ENCODE results near the gene TLK1.
A peak's percentile ranks its signal among the peaks of the same experiment; 100 is the strongest.

Gene TLK1

GRCh38 chr2:170973225-170973491, 187.5 kb downstream of the TLK1 start:
- Histone ChIP-seq H3K79me2 (ENCODE audit: control insufficient read depth, insufficient read depth, low read length, poor library complexity) (no peaks in the 10 kb centered on the region), H2BK120ac (ENCODE audit: insufficient read depth, low read length, poor library complexity) (no peak overlapping the region), H3K4me2 (ENCODE audit: low read length) (peak overlapping the region; percentile 89), H2AK5ac (ENCODE audit: low read length) (no peak overlapping the region), H2BK5ac (ENCODE audit: low read depth, low read length, poor library complexity) (no peak overlapping the region), H3K23ac (ENCODE audit: low read length) (no peak overlapping the region), H3K9me3 (ENCODE audit: insufficient read depth, low read depth, low read length) (no peaks in the 10 kb centered on the region), H3K4ac (ENCODE audit: low read depth, low read length) (no peak overlapping the region), H3K9ac (ENCODE audit: low read length) (peak overlapping the region; percentile 3), H3K18ac (ENCODE audit: low read length) (no peak overlapping the region), H3K4me3 (ENCODE audit: low read depth, low read length) (no peak overlapping the region), H3K27me3 (ENCODE audit: insufficient read depth, low read length) (no peaks in the 10 kb centered on the region), H4K8ac (ENCODE audit: low read depth, low read length) (no peak overlapping the region), H3K27ac (ENCODE audit: low read depth, low read length) (no peak overlapping the region), H3K14ac (ENCODE audit: low read length) (no peak overlapping the region), H4K91ac (ENCODE audit: low read depth, low read length) (no peak overlapping the region), H2AFZ (ENCODE audit: insufficient read depth, low read length, poor library complexity) (peak overlapping the region; percentile 20), H3K4me1 (ENCODE audit: control insufficient read depth in 1 of 2, insufficient read depth in 2 of 2, low read length in 2 of 2) (peaks cover 13 to 16% of the 10 kb centered on the region in 2 experiments), H3K36me3 (ENCODE audit: control insufficient read depth in 1 of 2, insufficient read depth in 2 of 2, low read length in 2 of 2) (peaks cover 3 to 9% of the 10 kb centered on the region in 2 experiments), H4K12ac (ENCODE audit: low read depth, low read length) (no peak overlapping the region), H3K79me1 (ENCODE audit: low read length) (peaks cover 6% of the 10 kb centered on the region), H2BK12ac (ENCODE audit: low read length) (no peak overlapping the region)
- WGBS (ENCODE audit: extremely low coverage, insufficient coverage, insufficient read length), result no CpG with 5 or more reads among the region's 12 CpGs
- no peak for DNase-seq

- no peak overlapping the region for H4K91ac ChIP-seq (ENCODE audit: low read depth, low read length)
- WGBS (ENCODE audit: extremely low coverage, insufficient coverage, insufficient read length), result no CpG with 5 or more reads among the region's 20 CpGs
- no peak for DNase-seq
- no peak overlapping the region for H2BK120ac ChIP-seq (ENCODE audit: insufficient read depth, low read length, poor library complexity)
- H4K8ac ChIP-seq (ENCODE audit: low read depth, low read length), result no peak overlapping the region
- no peak overlapping the region for H3K27ac ChIP-seq (ENCODE audit: low read depth, low read length)
- H3K4ac ChIP-seq (ENCODE audit: low read depth, low read length), result no peak overlapping the region
- H4K12ac ChIP-seq (ENCODE audit: low read depth, low read length), result no peak overlapping the region
- H3K18ac ChIP-seq (ENCODE audit: low read length), result no peak overlapping the region
- H3K79me2 ChIP-seq (ENCODE audit: control insufficient read depth, insufficient read depth, low read length, poor library complexity), result no peaks in the 10 kb centered on the region
- no peak overlapping the region for H2AFZ ChIP-seq (ENCODE audit: insufficient read depth, low read length, poor library complexity)
- H3K9ac ChIP-seq (ENCODE audit: low read length), result no peak overlapping the region
- H2BK12ac ChIP-seq (ENCODE audit: low read length), result no peak overlapping the region
- H3K36me3 ChIP-seq (ENCODE audit: control insufficient read depth in 1 of 2, insufficient read depth in 2 of 2, low read length in 2 of 2), result peaks cover 8 to 14% of the 10 kb centered on the region in 2 experiments
- no peak overlapping the region for H3K4me2 ChIP-seq (ENCODE audit: low read length)
- no peak overlapping the region for H3K4me3 ChIP-seq (ENCODE audit: low read depth, low read length)
- no peak overlapping the region for H3K23ac ChIP-seq (ENCODE audit: low read length)
- H3K14ac ChIP-seq (ENCODE audit: low read length), result no peak overlapping the region
- H3K27me3 ChIP-seq (ENCODE audit: insufficient read depth, low read length), result no peaks in the 10 kb centered on the region
- H2BK5ac ChIP-seq (ENCODE audit: low read depth, low read length, poor library complexity), result no peak overlapping the region
- no peaks in the 10 kb centered on the region for H3K9me3 ChIP-seq (ENCODE audit: insufficient read depth, low read depth, low read length)
- peaks cover 13 to 16% of the 10 kb centered on the region in 2 experiments for H3K4me1 ChIP-seq (ENCODE audit: control insufficient read depth in 1 of 2, insufficient read depth in 2 of 2, low read length in 2 of 2)
- H3K79me1 ChIP-seq (ENCODE audit: low read length), result peaks cover 6% of the 10 kb centered on the region
- peak overlapping the region; percentile 61 for H2AK5ac ChIP-seq (ENCODE audit: low read length)
Measured at GRCh38 chr2:170972296-170973224, 188.1 kb downstream of the TLK1 start.

DNA sequence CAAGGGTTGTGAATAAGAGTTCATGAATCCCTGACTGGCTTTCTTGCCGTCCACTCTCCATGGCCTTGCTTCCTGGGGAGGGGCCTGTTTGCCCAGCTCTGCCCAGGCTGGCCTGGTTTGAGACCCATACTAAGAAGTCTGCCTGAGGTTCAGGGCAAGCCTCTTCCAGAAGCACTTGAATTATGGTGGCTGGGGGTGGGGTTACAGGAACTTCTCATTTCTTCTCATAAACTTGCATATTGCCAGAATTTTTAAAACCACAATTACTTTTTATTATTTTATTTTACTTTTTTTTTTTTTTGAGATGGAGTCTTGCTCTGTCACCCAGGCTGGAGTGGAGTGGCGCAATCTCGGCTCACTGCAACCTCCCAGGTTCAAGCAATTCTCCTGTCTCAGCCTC, 189.6 kb downstream of the TLK1 start:
- Histone ChIP-seq H3K79me2 (ENCODE audit: control insufficient read depth, insufficient read depth, low read length, poor library complexity) (no peaks in the 10 kb centered on the region), H3K18ac (ENCODE audit: low read length) (no peak overlapping the region), H3K27me3 (ENCODE audit: insufficient read depth, low read length) (no peaks in the 10 kb centered on the region), H3K9me3 (ENCODE audit: insufficient read depth, low read depth, low read length) (no peaks in the 10 kb centered on the region), H4K8ac (ENCODE audit: low read depth, low read length) (no peak overlapping the region), H2BK12ac (ENCODE audit: low read length) (no peak overlapping the region), H3K79me1 (ENCODE audit: low read length) (peaks cover 6% of the 10 kb centered on the region), H2BK5ac (ENCODE audit: low read depth, low read length, poor library complexity) (no peak overlapping the region), H2BK120ac (ENCODE audit: insufficient read depth, low read length, poor library complexity) (no peak overlapping the region), H3K23ac (ENCODE audit: low read length) (no peak overlapping the region), H3K27ac (ENCODE audit: low read depth, low read length) (no peak overlapping the region), H2AFZ (ENCODE audit: insufficient read depth, low read length, poor library complexity) (no peak overlapping the region), H3K14ac (ENCODE audit: low read length) (no peak overlapping the region), H4K12ac (ENCODE audit: low read depth, low read length) (no peak overlapping the region), H3K4me1 (ENCODE audit: control insufficient read depth in 1 of 2, insufficient read depth in 2 of 2, low read length in 2 of 2) (peaks cover 13 to 16% of the 10 kb centered on the region in 2 experiments), H3K4me3 (ENCODE audit: low read depth, low read length) (no peak overlapping the region), H3K4ac (ENCODE audit: low read depth, low read length) (no peak overlapping the region), H4K91ac (ENCODE audit: low read depth, low read length) (no peak overlapping the region), H3K4me2 (ENCODE audit: low read length) (no peak overlapping the region), H2AK5ac (ENCODE audit: low read length) (no peak overlapping the region), H3K36me3 (ENCODE audit: control insufficient read depth in 1 of 2, insufficient read depth in 2 of 2, low read length in 2 of 2) (peaks cover 14 to 24% of the 10 kb centered on the region in 2 experiments), H3K9ac (ENCODE audit: low read length) (no peak overlapping the region)
- WGBS (ENCODE audit: extremely low coverage, insufficient coverage, insufficient read length), result no CpG with 5 or more reads among the region's 3 CpGs
- no peak for DNase-seq

DNA sequence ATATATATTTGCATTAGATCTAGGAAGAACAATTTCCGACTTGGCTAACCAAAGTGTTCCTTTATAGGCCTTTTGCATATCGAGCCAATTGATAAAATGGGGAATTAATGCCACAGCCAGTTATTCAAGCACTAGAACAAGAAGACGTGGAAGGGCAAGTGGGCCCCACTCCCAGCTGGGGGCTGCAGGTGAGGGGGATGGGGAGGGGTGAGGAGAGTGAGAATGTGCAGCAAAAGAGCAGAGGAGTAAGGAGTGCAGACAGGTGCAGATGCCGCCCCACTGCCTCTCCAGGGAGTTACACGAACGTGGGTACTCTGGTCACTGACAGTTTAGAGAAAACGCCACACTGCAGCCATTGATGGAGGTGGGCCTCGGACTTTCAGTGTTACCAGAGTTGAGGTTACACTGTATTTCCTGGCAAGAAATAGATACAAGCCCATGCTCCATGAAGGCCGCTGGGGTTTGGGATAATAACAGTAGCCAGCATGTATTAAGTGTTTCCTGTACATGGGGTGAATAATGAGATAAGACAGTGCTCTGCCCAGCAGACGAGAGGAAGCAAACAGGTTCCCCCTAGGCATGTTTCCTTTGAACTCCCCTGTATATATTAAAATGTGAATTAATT, 190.7 kb downstream of the TLK1 start:
- no peak overlapping the region for H2BK120ac ChIP-seq (ENCODE audit: insufficient read depth, low read length, poor library complexity)
- no peak overlapping the region for H3K27ac ChIP-seq (ENCODE audit: low read depth, low read length)
- peaks cover 6% of the 10 kb centered on the region for H3K79me1 ChIP-seq (ENCODE audit: low read length)
- WGBS (ENCODE audit: extremely low coverage, insufficient coverage, insufficient read length), result no CpG with 5 or more reads among the region's 10 CpGs
- peaks cover 24 to 35% of the 10 kb centered on the region in 2 experiments for H3K36me3 ChIP-seq (ENCODE audit: control insufficient read depth in 1 of 2, insufficient read depth in 2 of 2, low read length in 2 of 2)
- DNase-seq, result no peak
- H3K9me3 ChIP-seq (ENCODE audit: insufficient read depth, low read depth, low read length), result no peaks in the 10 kb centered on the region
- no peak overlapping the region for H2BK12ac ChIP-seq (ENCODE audit: low read length)
- no peak overlapping the region for H2AK5ac ChIP-seq (ENCODE audit: low read length)
- no peak overlapping the region for H3K14ac ChIP-seq (ENCODE audit: low read length)
- H3K79me2 ChIP-seq (ENCODE audit: control insufficient read depth, insufficient read depth, low read length, poor library complexity), result no peaks in the 10 kb centered on the region
- no peak overlapping the region for H2AFZ ChIP-seq (ENCODE audit: insufficient read depth, low read length, poor library complexity)
- H3K4ac ChIP-seq (ENCODE audit: low read depth, low read length), result no peak overlapping the region
- no peaks in the 10 kb centered on the region for H3K27me3 ChIP-seq (ENCODE audit: insufficient read depth, low read length)
- H3K23ac ChIP-seq (ENCODE audit: low read length), result no peak overlapping the region
- H4K8ac ChIP-seq (ENCODE audit: low read depth, low read length), result no peak overlapping the region
- peaks cover 11 to 13% of the 10 kb centered on the region in 2 experiments for H3K4me1 ChIP-seq (ENCODE audit: control insufficient read depth in 1 of 2, insufficient read depth in 2 of 2, low read length in 2 of 2)
- H3K9ac ChIP-seq (ENCODE audit: low read length), result no peak overlapping the region
- H2BK5ac ChIP-seq (ENCODE audit: low read depth, low read length, poor library complexity), result no peak overlapping the region
- no peak overlapping the region for H3K18ac ChIP-seq (ENCODE audit: low read length)
- H4K12ac ChIP-seq (ENCODE audit: low read depth, low read length), result no peak overlapping the region
- no peak overlapping the region for H3K4me3 ChIP-seq (ENCODE audit: low read depth, low read length)
- no peak overlapping the region for H4K91ac ChIP-seq (ENCODE audit: low read depth, low read length)
- no peak overlapping the region for H3K4me2 ChIP-seq (ENCODE audit: low read length)

Measured in trophoblast cell (in vitro differentiated cells and primary cell).